Stimulated activated CD4-positive, alpha-beta T cell treated with anti-CD3 and anti-CD28 coated beads, Interleukin-1b, Interleukin-23, amount 100 ng/mL, for 4 hours (primary cell): ENCODE results near the gene FOXF2.

Source experiments
- DNase-seq, 2 donors: peaks; one replicate each; pipeline ENCODE4 v3.0.0-alpha.2; 2020; ENCODE audit warnings: low read depth in 2 of 2

The FOXF2 gene

GRCh38 chr6:1378065-1379016 lies 11.0 kb upstream of the FOXF2 start:
- DNase-seq: no peak

GRCh38 chr6:1379017-1379787 lies 10.2 kb upstream of the FOXF2 start:
- no peak for DNase-seq

GRCh38 chr6:1379788-1380147 lies 9.6 kb upstream of the FOXF2 start:
- no peak for DNase-seq

GRCh38 chr6:1380625-1381427 lies 8.6 kb upstream of the FOXF2 start:
- DNase-seq: no peak

- peak; percentile 41 to 64 for DNase-seq
These were observed 7.7 kb upstream of the FOXF2 start for GRCh38 chr6:1381481-1382330.

GRCh38 chr6:1382331-1382882 lies 7.0 kb upstream of the FOXF2 start:
- DNase-seq: no peak

GRCh38 chr6:1382883-1383728 lies 6.3 kb upstream of the FOXF2 start:
- no peak for DNase-seq

- DNase-seq: no peak
These were observed 5.4 kb upstream of the FOXF2 start for GRCh38 chr6:1383729-1384548.

- no peak for DNase-seq
These were observed 4.7 kb upstream of the FOXF2 start for GRCh38 chr6:1384549-1385128.

- no peak for DNase-seq
These were observed 4.0 kb upstream of the FOXF2 start for GRCh38 chr6:1385129-1386037.

- no peak for DNase-seq
These were observed 3.2 kb upstream of the FOXF2 start for GRCh38 chr6:1386038-1386709.

GRCh38 chr6:1387538-1387875 lies 1.9 kb upstream of the FOXF2 start:
- no peak for DNase-seq

- no peak for DNase-seq
These were observed 1.3 kb upstream of the FOXF2 start for GRCh38 chr6:1387876-1388629.

- no peak for DNase-seq
These were observed 577 bp upstream of the FOXF2 start for GRCh38 chr6:1388630-1389368.

- no peak for DNase-seq
These were observed 963 bp downstream of the FOXF2 start for GRCh38 chr6:1390133-1390945.
